ENCODE results near the gene REEP6.

REEP6 gene

DNA sequence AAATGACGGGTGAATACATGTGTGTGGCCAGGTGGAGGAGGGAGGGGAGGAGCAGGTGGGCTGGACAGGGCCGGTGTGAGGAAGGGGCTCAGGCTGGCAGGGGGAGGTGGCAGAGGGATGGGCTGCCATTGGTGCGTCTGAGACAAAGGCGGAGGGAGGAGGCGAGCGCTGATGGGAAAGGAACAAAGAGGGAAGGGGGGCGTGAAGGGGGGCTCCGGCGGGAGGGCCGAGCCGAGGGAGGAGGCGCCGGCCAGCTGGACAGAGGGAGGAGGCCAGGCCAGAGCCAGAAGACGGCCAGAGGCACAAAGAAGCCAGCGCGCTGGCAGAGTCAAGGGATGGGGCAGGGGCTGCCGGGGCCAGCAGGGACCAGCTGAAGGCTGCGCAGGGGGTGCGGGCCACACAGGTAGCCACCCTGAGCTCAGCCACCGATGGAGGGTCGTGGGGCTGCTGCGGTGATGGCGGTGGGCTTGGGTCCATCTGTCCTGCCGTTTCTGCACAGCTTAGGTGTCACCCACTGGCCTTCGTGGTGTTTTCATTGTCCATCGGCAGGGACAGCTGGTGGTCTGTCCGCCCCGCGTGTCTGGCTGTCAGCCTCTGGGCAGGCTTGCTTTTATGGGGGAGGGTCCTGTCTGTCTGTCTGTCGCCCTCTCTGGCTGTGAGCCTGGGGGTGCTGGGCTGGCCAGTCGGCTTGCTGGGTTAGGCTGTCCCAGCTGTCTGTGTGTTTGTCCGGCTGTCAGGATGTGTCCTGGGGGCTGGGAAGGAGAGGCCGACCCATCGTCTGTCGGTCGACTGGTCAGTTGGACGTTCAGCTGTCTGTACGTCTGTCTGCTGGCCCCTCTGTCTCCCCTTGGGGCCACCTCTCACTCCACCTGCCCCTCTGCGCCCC lies 38.8 kb upstream of the REEP6 start:
- no peak for TF ChIP-seq CTCF (IDR thresholded peaks at IDR 0.05; ENCODE audit: insufficient read depth, low read length, poor library complexity, severe bottlenecking)
- no peak for DNase-seq (ENCODE audit: extremely low read depth, insufficient read length)
- peaks cover 5% of the 10 kb centered on the region for H3K27me3 ChIP-seq (replicated peaks; ENCODE audit: control insufficient read depth, insufficient read depth, low read length)
- no peaks in the 10 kb centered on the region for H3K36me3 ChIP-seq (ENCODE audit: control insufficient read depth, insufficient read depth, low read length)
- no peak overlapping the region for H3K4me3 ChIP-seq (replicated peaks; ENCODE audit: low read depth, low read length)

- TF ChIP-seq CTCF (IDR thresholded peaks at IDR 0.05; ENCODE audit: insufficient read depth, low read length, poor library complexity, severe bottlenecking) = no peak
- Histone ChIP-seq H3K27me3 (replicated peaks; ENCODE audit: control insufficient read depth, insufficient read depth, low read length) (peaks cover 3% of the 10 kb centered on the region; the same call in 1 of the 2 replicates), H3K4me3 (replicated peaks; ENCODE audit: low read depth, low read length) (no peak overlapping the region), H3K36me3 (ENCODE audit: control insufficient read depth, insufficient read depth, low read length) (no peaks in the 10 kb centered on the region)
- no peak for DNase-seq (ENCODE audit: extremely low read depth, insufficient read length)
Observed at GRCh38 chr19:1452802-1453524, 38.0 kb upstream of the REEP6 start.

DNA sequence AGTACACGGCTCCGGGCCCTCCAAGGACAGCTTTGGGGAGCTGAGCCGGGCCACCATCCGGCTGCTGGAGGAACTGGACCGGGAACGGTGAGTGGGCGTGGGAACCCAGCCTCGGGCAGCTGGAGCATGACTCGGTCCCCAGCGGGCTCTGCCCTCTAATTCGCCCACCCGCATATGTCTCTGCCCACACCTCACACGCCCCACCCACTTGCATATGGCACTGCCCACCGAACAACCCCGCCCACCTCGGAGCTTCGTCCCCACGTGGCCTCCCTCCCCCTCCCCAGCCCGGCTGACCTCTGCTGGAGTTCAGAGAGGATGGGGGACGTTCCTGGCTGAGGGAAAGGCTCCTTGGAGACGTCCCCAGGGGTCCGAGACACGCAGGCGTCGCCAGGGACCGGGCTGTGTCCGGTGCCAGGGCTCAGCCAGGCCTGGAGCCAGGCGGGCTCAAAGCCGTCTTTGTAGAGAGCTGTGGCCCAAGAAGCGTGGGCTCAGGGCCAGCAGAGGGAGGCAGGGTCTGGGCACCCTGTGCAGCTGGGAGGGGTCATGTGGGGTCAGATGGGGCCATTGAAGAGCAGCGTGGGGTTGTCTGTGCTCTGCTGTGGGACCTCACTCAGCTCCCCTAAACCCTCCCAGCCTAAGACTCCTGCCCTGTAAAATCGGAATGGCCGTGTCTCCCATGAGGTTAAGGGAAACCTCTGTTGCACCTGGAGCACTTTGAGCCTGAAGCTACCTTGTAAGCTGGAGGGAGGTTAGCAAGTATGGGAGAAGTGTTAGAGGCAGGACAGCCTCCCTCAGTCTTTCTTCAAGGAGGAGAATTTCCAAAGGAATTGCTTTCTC lies 37.2 kb upstream of the REEP6 start:
- no peak for TF ChIP-seq CTCF (IDR thresholded peaks at IDR 0.05; ENCODE audit: insufficient read depth, low read length, poor library complexity, severe bottlenecking)
- Histone ChIP-seq H3K27me3 (replicated peaks; ENCODE audit: control insufficient read depth, insufficient read depth, low read length) (peaks cover 3% of the 10 kb centered on the region; the same call in 1 of the 2 replicates), H3K36me3 (ENCODE audit: control insufficient read depth, insufficient read depth, low read length) (no peaks in the 10 kb centered on the region), H3K4me3 (replicated peaks; ENCODE audit: low read depth, low read length) (no peak overlapping the region)
- no peak for DNase-seq (ENCODE audit: extremely low read depth, insufficient read length)

DNA sequence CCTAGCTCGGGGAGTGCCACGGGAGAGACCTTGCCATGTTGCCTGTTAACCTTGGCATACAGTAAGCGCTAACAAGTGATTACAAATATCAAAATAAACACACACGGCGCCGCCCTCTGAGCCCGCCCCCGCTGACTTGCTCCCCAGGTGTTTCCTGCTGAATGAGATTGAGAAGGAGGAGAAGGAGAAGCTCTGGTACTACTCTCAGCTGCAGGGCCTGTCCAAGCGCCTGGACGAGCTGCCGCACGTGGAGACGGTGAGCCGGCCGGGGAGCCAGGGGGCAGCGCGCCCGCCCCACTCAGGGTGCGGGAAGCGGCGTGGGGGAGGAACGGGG lies 36.0 kb upstream of the REEP6 start:
- TF ChIP-seq CTCF (IDR thresholded peaks at IDR 0.05; ENCODE audit: insufficient read depth, low read length, poor library complexity, severe bottlenecking) = no peak
- peak; percentile 57 for DNase-seq (ENCODE audit: extremely low read depth, insufficient read length)
- Histone ChIP-seq H3K4me3 (replicated peaks; ENCODE audit: low read depth, low read length) (no peak overlapping the region; the same call in 1 of the 2 replicates), H3K36me3 (ENCODE audit: control insufficient read depth, insufficient read depth, low read length) (no peaks in the 10 kb centered on the region), H3K27me3 (replicated peaks; ENCODE audit: control insufficient read depth, insufficient read depth, low read length) (peaks cover 3% of the 10 kb centered on the region; the same call in 1 of the 2 replicates)

DNA sequence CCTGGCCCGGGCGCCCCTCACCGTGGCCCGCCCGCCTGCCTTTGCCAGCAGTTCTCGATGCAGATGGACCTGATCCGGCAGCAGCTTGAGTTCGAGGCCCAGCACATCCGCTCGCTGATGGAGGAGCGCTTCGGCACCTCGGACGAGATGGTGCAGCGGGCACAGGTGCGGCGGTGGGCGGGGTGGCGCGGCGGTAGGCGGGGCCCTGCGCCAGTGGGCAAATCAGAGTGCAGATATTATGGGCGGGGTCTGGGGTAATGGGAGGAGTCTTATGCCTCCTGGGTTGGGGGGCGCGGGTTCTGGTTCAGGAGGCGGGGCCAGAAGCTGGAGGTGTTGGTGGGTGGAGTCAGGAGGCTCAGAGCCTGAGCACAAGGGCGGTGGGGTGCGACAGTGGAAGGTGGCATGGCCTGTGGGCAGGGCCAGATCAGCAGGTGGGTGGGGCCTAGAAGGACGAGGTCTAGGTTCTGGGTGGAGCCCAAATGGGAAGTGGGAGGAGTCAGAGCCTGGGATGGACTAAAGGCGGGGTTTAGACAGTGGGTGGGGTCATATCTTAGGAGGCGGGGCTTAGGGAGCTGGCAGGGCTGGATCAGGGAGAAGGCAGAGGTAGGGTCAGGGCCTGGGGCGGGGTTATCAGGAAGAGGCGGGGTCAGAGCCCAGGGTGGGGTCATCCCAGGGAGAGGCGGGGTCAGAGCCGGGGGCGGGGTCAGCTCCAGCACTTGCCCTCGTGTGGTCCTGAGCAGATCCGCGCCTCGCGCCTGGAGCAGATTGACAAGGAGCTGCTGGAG lies 35.5 kb upstream of the REEP6 start:
- H3K4me3 ChIP-seq (replicated peaks; ENCODE audit: low read depth, low read length) = no peak overlapping the region
- peaks cover 3% of the 10 kb centered on the region; the same call in 1 of the 2 replicates for H3K27me3 ChIP-seq (replicated peaks; ENCODE audit: control insufficient read depth, insufficient read depth, low read length)
- H3K36me3 ChIP-seq (ENCODE audit: control insufficient read depth, insufficient read depth, low read length) = no peaks in the 10 kb centered on the region
- TF ChIP-seq CTCF (IDR thresholded peaks at IDR 0.05; ENCODE audit: insufficient read depth, low read length, poor library complexity, severe bottlenecking) = no peak
- peak; percentile 79 for DNase-seq (ENCODE audit: extremely low read depth, insufficient read length)
